Ishikawa (cell line): ENCODE results near the gene COX19.

Source experiments
- CEBPB ChIP-seq: IDR thresholded peaks from 2 replicates; pipeline ENCODE4 v1.6.1; 2012
- EGR1 ChIP-seq: IDR thresholded peaks from 2 replicates; pipeline ENCODE4 v1.6.1; 2012
- EP300 ChIP-seq: IDR thresholded peaks from 2 replicates; pipeline ENCODE4 v1.6.1; 2012; ENCODE audit warnings: borderline replicate concordance
- FOXM1 ChIP-seq: IDR thresholded peaks from 2 replicates; pipeline ENCODE4 v1.6.1; 2012; ENCODE audit warnings: low read depth, borderline replicate concordance
- MAX ChIP-seq: IDR thresholded peaks from 2 replicates; pipeline ENCODE4 v1.6.1; 2012
- NFIC ChIP-seq: IDR thresholded peaks from 2 replicates; pipeline ENCODE4 v1.6.1; 2012
- RAD21 ChIP-seq: IDR thresholded peaks from 2 replicates; pipeline ENCODE4 v1.6.1; 2012; ENCODE audit warnings: low read depth
- REST ChIP-seq: IDR thresholded peaks from 2 replicates; pipeline ENCODE4 v1.6.1; 2012; ENCODE audit warnings: low read depth, mild to moderate bottlenecking
- TAF1 ChIP-seq: IDR thresholded peaks from 2 replicates; pipeline ENCODE4 v1.6.1; 2012; ENCODE audit warnings: low read depth, mild to moderate bottlenecking
- TCF12 ChIP-seq: IDR thresholded peaks from 2 replicates; pipeline ENCODE4 v1.6.1; 2012; ENCODE audit warnings: low read depth
- USF1 ChIP-seq: IDR thresholded peaks from 2 replicates; pipeline ENCODE4 v1.6.1; 2012
- YY1 ChIP-seq: IDR thresholded peaks from 2 replicates; pipeline ENCODE4 v1.6.1; 2012; ENCODE audit warnings: low read depth

GRCh38 chr7:1019789-1020610 lies 44.7 kb upstream of the COX19 start:
- TF ChIP-seq TAF1 (no peak), RAD21 (no peak), YY1 (no peak), REST (no peak), CEBPB (no peak), MAX (no peak), TCF12 (no peak), EP300 (no peak), NFIC (no peak), USF1 (no peak), EGR1 (no peak), FOXM1 (no peak)
